ENCODE data around the gene TMED4.
"Not testable (repeated sequence)": the region's sequence is repeated elsewhere in the genome, so short reads cannot be mapped to it uniquely, and the experiment has no call there.

Gene TMED4

DNA sequence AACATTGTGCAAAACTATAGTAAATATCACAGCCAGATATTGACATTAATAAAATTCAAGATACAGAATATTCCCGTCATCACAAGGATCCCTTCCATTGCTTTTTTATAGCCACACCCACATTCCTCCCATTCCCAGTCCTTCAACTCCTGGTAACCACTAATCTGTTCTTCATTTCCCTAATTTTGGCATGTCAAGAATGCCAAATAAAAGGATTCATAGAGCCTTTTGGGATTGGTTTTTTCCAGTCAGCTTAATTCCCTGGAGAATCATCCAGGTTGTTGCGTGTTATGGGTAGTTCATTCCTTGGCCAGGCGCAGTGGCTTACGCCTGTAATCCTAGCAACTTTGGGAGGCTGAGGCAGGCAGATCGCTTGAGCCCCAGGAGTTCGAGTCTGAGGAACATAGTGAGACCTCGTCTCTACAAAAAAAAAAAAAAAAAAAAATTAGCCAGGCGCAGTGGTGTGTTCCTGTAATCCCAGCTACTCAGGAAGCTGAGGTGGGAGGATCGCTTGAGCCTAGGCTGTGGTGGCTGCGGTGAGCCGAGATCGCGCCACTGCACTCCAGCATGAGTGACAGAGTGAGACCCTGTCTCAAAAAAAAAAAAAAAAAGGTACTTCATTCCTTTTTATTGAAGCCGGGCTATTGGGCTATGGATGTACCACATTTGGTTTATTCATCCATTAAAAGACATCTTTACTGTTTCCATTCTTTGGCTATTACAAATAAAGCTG is 27.1 kb upstream of the TMED4 start:
- DNase-seq (ENCODE audit: insufficient read length, low spot score) = no peak
- FAIRE-seq = no peak

GRCh38 chr7:44607141-44608068 is 25.4 kb upstream of the TMED4 start:
- DNase-seq (ENCODE audit: insufficient read length, low spot score) (no peak), FAIRE-seq (no peak)

DNA sequence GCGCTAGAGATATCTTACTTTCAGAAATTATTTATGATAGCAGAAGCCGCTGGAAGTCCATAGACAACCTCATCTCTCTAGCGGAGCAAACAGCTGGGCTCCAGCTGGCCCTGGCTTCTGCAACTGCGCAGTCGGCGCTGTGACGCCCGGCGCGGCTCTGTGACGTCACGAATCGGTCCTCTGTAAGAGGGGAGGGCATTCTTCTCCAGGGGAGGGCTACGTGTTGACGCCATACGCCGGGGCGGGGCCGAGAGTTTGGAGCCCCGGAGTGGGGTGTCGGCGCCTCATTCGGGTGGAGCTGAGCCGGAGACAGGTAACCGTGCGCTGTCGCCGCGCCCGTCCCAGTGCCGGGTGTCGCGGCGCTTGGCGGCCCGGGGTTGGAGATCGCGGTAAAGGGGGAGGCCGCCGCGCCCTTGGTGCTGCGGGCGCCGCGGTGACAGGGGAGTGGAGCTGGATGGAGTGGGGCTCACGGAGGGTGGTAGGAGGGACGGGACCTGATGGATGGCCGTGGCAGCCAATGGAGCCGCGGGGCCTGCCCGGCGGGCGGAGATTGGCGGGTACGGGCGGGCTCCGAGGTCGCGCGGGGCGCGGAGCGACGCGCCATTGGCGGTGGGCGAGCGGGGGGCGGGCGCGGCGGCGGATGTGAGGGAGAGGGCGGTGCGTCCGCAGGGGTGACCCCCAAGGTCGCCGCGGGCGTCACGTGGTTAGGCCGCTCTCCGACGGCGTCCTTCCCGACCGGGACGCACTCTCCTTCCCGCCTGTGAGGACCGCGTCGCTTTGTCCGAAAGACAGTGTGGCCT is 24.5 kb upstream of the TMED4 start, which contains the start of gene OGDH:
Gene OGDH, plus strand, starts transcription at position 287 of the 800 bp plus-strand sequence. CDS start 17,717 bp downstream, outside the sequence.
- DNase-seq (ENCODE audit: insufficient read length, low spot score) (peak; percentile 93), FAIRE-seq (peak; percentile 92)

DNA sequence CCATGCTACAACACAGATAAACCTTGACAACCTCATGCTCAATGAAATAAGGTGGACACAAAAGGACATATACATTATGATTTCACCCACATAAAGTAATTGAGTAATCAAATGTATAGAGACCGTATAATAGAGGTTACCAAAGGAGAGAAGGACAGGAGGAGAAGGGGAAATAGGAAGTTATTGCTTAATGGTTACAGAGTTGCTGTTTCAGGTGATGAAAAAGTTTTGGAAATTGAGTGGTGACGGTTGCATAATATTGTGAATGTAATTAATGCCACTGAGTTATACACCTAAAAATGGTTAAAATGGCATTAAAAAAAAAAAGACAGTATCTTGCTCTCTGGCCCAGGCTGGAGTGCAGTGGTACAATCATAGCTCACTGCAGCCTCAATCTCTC is 22.9 kb upstream of the TMED4 start:
- no peak for FAIRE-seq
- no peak for DNase-seq (ENCODE audit: insufficient read length, low spot score)

- no peak for FAIRE-seq
- no peak for DNase-seq (ENCODE audit: insufficient read length, low spot score)
Observed at GRCh38 chr7:44603193-44603592, 21.2 kb upstream of the TMED4 start.

DNA sequence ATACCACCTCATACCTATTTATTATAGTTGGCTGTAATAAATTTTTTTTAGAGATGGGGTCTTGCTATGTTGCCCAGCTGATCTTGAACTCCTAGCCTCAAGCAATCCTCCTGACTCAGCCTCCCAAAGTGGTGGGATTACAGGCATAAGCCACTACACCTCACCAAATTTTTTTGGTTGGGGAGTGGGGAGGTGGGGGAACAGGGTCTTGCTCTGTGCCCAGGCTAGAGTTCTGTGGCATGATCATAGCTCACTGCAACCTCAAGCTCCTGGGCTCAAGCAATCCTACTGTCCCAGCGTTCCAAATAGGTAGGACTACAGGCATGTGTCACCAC is 20.5 kb upstream of the TMED4 start:
- no peak for DNase-seq (ENCODE audit: insufficient read length, low spot score)
- FAIRE-seq = no peak

- DNase-seq (ENCODE audit: insufficient read length, low spot score) (no peak), FAIRE-seq (no peak)
Observed at GRCh38 chr7:44599222-44599621, 17.2 kb upstream of the TMED4 start.

DNA sequence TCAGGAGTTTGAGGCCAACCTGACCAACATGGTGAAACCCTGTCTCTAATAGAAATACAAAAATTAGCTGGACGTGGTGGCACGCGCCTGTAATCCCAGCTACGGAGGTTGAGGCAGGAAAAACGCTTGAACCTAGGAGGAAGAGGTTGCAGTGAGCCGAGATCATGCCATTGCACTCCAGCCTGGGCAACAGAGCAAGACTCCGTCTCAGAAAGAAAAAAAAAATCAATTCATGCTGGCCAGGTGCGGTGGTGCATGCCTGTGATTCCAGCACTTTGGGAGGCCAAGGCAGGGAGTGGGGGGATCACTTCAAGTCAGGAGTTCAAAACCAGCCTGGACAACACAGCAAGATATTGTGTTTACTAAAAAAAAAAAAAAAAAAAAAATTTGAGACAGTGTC is 15.2 kb upstream of the TMED4 start:
- not testable (repeated sequence) for DNase-seq (ENCODE audit: insufficient read length, low spot score); FAIRE-seq

GRCh38 chr7:44595934-44596635 is 14.1 kb upstream of the TMED4 start:
- DNase-seq (ENCODE audit: insufficient read length, low spot score) = no peak
- FAIRE-seq = no peak

GRCh38 chr7:44590910-44591309 is 8.9 kb upstream of the TMED4 start:
- no peak for DNase-seq (ENCODE audit: insufficient read length, low spot score)
- no peak for FAIRE-seq

GRCh38 chr7:44587843-44588711 is 6.0 kb upstream of the TMED4 start:
- peak; percentile 81 for FAIRE-seq

GRCh38 chr7:44583146-44583865 is 1.3 kb upstream of the TMED4 start:
- FAIRE-seq = peak; percentile 51
- no peak for DNase-seq (ENCODE audit: insufficient read length, low spot score)

More at GRCh38 chr7:44587843-44588711, 6.0 kb upstream of the TMED4 start:
- DNase-seq (ENCODE audit: insufficient read length, low spot score) = no peak

DNA sequence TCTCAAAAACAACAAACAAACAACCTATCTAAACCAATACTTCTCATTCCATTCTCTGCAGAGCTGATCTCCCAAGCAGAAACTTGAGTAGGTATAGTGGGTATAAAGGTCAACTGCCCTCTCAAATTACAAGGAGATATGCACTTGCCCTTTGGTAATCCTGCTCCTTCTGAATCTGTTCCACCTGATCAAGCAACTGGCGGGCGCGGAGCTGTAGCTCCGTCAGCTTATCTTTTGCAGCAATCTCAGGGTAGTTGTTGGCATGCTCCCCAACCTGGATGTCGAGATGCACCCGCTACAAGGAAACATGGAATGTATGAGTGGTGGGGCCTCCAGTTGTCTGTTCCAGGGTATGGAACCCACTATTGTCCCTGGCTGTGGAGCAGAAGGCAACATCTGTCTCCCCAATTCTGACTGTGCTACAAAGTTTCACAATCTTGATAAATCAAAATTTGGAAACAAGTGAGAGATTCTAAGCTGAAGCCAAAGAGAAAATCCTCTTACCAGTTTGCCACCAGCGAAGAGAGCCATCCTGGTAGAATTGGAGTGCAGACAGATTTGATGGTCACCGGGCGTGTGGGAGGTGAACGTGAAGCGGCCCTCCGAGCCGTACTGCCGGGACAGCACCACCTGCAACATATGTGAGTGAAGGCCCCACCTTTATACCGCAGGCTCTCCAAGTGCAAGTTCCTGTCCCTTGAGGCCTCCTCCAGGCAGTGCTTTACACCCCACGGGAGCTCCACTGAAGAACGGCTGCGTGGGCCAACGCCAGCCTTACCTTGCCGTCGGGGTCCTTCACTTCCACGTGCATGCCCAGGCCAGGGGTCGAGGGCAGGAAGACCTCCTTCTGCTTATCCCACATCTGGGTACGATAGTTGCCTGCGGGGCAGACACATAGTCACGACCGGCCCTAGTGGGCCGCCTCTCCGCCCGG is 819 bp downstream of the TMED4 start:
- FAIRE-seq (peak; percentile 61), DNase-seq (ENCODE audit: insufficient read length, low spot score) (no peak)

DNA sequence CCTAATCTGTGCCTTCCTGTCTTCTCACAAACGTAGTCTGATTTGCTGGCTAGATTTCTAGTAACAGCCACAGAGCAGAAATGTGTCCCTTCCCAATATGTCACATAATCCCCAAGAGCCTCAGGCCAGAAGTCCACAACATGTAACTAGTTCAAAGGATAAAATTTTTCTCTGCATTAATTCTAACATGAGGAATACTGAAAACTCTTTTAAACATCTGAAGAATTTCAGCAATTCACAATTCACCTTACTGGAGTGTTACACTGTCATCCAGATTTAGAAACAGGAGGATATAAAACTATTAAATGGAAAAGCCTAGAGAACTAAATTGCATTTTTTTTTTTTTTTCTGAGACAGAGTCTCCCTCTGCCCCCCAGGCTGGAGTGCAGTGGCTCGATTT is 5.8 kb downstream of the TMED4 start:
- no peak for DNase-seq (ENCODE audit: insufficient read length, low spot score)
- no peak for FAIRE-seq

- DNase-seq (ENCODE audit: insufficient read length, low spot score) (no peak), FAIRE-seq (no peak)
Observed at GRCh38 chr7:44575054-44575453, 7.0 kb downstream of the TMED4 start.

DNA sequence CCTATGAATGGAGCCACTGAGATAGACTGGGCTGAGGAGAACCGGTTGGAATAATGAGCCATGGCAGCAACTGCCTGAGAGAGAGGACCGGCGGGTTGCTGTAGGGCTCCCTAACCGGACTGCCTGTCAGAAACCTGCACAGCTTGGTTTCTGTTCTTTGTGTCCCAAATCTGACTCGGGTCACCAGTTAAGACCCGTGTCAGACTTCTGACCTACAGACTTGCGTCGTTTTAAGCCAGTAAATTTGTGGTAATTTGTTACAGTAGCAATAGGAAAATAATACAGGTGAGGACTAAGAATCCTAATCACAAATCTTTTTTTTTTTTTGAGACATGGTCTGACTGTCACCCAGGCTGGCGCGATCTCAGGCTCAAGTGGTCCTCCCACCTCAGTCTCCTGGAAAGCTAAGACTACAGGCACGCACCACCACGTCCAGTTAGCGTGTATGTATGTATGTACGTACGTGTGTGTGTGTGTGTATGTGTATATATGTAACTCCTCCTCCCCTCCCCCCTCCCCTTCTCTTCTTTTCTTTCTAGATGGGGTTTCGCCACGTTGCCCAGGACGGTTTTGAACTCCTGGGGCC is 7.7 kb downstream of the TMED4 start:
- FAIRE-seq (no peak), DNase-seq (ENCODE audit: insufficient read length, low spot score) (no peak)

All from GM19239 (cell line).